ENCODE data around the gene PTPN18. TPM values are rescaled to one million over a fixed set of nuclear protein-coding genes. Genes with fewer than 3 reads are reported as not detected.
"Not testable (repeated sequence)": the region's sequence is repeated elsewhere in the genome, so short reads cannot be mapped to it uniquely, and the experiment has no call there.

Gene PTPN18
- total RNA-seq, 1 experiment from 2014 or later, result 33.8 TPM

GRCh38 chr2:130380096-130380934, 24.5 kb downstream of the PTPN18 start:
- no peak for DNase-seq (ENCODE audit: extremely low read depth, low read depth)

- DNase-seq (ENCODE audit: extremely low read depth, low read depth), result no peak
Observed at GRCh38 chr2:130381145-130381544, 25.3 kb downstream of the PTPN18 start.

DNA sequence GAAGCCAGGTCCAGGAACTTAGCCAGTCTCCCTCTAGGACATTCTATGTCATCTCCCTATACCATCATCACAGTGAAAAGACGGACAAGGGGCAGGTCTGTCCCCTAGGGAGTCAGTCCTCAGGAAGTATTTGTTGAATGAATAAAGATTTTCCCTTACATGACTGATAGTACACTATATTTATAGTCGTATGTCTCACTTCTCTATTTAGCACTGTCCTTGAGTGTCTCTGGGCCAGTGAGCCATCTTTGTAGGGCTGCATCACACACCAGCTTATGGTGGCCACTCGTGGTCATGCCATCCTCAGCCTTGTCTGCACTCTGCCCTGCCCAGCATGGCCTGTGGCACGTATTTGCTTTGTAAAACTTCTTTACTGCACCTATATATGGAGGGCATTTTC, 25.8 kb downstream of the PTPN18 start:
- DNase-seq (ENCODE audit: extremely low read depth, low read depth), result no peak

DNA sequence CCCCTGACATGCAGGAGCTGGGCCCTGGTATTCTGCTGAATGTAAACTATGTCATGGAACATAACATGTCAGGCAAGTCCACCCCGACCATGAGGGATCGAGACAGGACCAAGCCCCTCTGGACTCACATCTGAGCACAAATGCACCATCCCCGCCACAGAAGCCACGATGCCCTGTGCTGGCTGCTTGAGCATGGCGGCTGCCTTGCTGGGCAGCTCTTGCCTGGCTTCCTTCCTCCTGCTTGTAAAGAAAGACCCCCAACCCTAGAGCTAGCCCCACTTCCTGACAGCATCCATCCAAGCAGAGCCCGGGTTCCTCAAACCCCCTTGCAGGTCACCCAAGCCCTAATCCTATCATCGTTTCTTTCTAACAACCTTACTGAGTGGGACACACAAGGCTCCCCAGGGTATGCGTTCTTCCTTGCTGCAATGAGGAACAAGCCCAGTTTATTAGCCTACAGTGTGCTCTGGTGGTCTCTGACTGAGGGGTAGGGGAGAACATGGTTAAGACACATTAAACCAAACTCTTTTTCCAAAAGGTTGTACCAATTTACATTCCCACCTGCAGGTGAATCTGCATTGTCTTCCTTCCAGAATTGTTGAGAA, 26.6 kb downstream of the PTPN18 start:
- DNase-seq (ENCODE audit: extremely low read depth, low read depth), result no peak

GRCh38 chr2:130385709-130386108, 29.9 kb downstream of the PTPN18 start:
- DNase-seq (ENCODE audit: extremely low read depth, low read depth), result no peak

- DNase-seq (ENCODE audit: extremely low read depth, low read depth), result no peak
Observed at GRCh38 chr2:130387071-130387400, 31.2 kb downstream of the PTPN18 start.

DNA sequence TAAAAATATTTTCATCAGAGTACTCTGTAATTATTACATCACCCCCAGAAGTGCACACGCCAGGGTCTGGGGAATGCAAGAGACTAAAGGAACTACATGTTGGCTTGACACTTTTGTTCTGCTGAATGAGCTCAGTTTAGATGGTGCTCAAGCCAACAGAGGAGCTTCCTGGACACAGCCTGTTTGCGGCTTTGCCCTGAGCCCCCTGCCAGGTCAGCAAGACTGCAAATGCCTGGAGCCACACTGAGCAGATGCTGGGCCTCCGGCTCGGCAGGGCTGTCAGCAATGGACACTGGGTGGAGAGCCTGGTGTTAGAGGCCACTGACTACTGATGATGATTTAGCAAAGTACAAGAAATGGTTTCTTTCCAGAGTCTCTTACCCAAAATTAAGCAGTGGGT, 31.9 kb downstream of the PTPN18 start:
- no peak for DNase-seq (ENCODE audit: extremely low read depth, low read depth)

- DNase-seq (ENCODE audit: extremely low read depth, low read depth), result no peak
Observed at GRCh38 chr2:130388221-130388907, 32.5 kb downstream of the PTPN18 start.

GRCh38 chr2:130389358-130389757, 33.5 kb downstream of the PTPN18 start:
- no peak for DNase-seq (ENCODE audit: extremely low read depth, low read depth)

- DNase-seq (ENCODE audit: extremely low read depth, low read depth), result no peak
Observed at GRCh38 chr2:130389783-130390182, 33.9 kb downstream of the PTPN18 start.

DNA sequence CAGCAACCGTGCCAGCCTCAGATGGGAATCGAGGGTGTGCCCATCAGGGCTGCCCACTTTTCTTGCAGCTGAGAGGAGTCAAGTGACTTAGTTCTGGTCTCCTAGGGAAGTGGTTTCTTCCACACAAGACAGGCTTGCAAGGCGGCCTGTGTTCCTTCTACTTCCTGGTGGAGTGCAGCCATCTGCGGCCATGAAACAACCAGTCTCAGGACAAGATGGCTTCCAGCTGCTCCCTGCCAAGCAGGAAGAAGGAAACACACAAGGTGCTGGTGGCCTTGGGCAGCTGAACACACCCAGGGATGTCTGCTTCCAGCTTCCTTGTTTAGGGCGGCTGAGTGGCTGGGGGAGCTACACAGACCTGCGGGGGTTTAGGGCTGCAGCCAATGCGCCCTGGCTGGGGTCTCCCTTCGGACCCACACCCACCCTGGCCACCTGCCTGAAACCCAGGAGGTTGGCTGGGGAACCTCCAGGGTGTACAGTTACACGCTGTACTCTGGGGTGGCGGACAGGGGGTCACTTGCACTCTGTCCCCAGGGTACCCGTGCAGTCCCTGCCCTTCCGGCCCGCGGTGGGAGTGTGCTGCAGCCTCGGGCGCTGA, 34.7 kb downstream of the PTPN18 start:
- no peak for DNase-seq (ENCODE audit: extremely low read depth, low read depth)

- peak; percentile 58 for DNase-seq (ENCODE audit: extremely low read depth, low read depth)
Observed at GRCh38 chr2:130391058-130391871, 35.4 kb downstream of the PTPN18 start.

- no peak for DNase-seq (ENCODE audit: extremely low read depth, low read depth)
Observed at GRCh38 chr2:130391872-130392670, 36.2 kb downstream of the PTPN18 start.

DNA sequence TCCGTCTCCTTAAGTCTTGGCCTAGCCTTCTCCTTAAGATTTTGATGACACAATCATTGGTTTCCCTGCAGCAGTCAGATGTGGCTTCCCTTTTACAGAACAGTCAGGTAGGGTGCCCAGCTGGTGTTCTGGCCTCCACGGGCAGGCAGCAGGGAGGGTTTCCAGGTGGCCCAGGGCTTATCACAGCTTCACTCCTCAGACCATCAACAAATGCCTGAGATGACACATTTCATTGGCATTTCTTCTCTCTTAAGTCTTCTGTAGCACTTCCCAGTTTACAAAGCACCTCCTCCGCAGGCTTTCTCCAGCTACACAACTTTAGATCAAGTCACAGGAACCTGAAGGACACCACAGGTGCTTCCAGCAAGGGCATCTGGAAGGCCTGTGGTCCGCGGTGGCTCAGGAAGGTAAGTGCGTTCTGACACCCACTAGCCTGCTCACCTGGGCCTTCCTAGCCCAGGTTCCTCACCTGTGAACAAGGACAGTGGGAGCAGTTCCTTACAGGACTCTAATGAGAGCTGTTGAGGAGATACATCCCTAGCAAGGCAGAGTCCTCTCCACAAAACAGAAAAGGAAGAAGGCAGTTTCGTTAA, 37.6 kb downstream of the PTPN18 start:
- no peak for DNase-seq (ENCODE audit: extremely low read depth, low read depth)

DNA sequence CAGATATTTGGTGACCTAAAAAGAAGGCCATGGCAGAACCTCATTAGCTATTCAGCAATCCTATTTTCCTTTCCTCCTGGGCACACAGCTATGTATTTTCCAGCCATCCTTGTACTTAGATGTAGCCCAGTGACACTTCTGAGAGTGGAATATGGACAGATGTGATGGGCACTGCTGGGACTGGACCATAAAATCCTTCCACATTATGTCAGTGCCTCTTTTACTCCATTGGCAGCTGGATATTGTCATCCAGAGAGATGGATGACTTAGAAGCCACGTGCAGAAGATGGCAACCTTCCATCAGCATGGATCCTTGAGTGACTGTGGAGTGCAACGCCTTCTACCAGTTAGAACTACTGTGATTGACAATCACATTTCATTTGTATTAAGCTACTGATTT, 50.4 kb downstream of the PTPN18 start:
- DNase-seq (ENCODE audit: extremely low read depth, low read depth), result not testable (repeated sequence)

DNA sequence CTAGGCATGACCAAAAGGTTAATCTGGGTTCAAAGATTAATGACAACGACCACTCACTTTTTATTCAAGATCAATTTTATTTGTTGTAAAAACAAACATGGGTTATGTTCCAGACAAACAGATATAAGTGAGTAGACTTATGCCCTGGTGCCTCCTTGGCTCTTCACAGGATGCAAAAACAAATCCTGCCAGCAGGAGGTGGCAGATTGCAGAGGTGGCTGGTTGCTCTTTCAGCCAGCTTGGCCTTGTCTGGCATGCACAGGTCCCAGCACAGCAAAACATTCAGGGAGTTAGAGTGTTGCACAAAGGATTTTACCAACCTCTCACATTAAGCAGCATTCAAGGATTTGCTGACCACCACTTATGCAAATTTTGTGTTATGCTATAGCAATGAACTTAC, 60.8 kb downstream of the PTPN18 start:
- DNase-seq (ENCODE audit: extremely low read depth, low read depth), result not testable (repeated sequence)

DNA sequence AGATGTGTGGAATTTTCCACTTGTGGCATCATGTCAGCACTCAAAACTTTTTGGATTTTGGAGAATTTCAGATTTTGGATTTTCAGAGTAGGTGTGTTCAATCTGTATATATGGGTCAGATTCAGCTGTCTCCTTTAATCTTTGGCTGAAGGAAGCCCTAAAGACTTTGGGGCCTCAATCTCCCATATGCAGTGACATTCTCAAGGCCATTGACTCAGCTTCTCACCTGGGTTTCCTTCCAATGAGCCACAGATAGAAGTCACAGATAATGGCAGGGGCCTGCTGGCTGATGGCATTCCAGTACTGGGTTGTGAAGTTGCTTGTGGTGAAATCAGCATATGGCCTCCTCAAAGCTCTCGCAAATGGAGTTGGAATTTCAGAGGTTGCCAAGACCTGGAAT, 63.0 kb downstream of the PTPN18 start:
- DNase-seq (ENCODE audit: extremely low read depth, low read depth), result not testable (repeated sequence)

Measured in NCI-H460 (cell line).